Measurements from ENCODE around the gene LEFTY1. TPM values are rescaled to one million over a fixed set of nuclear protein-coding genes. Genes with fewer than 3 reads are reported as not detected.
A peak's percentile ranks its signal among the peaks of the same experiment; 100 is the strongest.
"Not testable (repeated sequence)": the region's sequence is repeated elsewhere in the genome, so short reads cannot be mapped to it uniquely, and the experiment has no call there.

Gene LEFTY1
- total RNA-seq, 1 donor from 2014 or later = not detected

DNA sequence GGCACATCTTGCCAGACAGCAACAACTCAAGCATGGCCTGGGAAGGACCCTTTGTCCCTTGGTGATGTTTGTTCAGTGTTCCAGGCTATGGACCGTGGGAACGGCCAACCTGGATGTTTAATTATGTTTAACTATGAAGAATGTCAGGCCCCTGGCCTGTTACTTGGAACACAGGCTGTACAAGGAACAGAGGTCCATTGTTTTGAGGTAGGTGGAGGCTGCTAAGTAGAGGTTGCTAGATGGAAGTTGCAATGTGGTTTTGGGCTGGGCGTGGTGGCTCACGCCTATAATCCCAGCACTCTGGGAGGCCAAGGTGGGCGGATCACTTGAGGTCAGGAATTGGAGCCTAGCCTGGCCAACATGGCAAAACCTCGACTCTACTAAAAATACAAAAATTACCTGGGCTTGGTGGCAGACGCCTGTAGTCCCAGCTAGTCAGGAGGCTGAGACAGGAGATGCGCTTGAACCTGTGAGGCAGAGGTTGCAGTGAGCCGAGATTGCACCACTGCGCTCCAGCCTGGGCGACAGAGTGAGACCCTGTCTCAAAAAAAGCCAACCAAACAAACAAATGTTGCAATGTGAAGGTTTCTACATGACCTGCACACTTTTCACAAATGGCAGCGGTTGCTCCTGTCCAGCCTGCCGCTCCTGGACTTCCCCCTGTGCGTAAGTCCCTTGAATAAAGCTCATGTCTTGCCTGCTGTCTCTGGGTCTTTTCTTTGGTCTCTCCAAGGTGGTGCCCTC lies 2.5 kb upstream of the LEFTY1 start:
- ATAC-seq = no peak
- intact Hi-C loops (cut with DNase I) = no loop called here
- no peak for DNase-seq (ENCODE audit: missing footprints)

DNA sequence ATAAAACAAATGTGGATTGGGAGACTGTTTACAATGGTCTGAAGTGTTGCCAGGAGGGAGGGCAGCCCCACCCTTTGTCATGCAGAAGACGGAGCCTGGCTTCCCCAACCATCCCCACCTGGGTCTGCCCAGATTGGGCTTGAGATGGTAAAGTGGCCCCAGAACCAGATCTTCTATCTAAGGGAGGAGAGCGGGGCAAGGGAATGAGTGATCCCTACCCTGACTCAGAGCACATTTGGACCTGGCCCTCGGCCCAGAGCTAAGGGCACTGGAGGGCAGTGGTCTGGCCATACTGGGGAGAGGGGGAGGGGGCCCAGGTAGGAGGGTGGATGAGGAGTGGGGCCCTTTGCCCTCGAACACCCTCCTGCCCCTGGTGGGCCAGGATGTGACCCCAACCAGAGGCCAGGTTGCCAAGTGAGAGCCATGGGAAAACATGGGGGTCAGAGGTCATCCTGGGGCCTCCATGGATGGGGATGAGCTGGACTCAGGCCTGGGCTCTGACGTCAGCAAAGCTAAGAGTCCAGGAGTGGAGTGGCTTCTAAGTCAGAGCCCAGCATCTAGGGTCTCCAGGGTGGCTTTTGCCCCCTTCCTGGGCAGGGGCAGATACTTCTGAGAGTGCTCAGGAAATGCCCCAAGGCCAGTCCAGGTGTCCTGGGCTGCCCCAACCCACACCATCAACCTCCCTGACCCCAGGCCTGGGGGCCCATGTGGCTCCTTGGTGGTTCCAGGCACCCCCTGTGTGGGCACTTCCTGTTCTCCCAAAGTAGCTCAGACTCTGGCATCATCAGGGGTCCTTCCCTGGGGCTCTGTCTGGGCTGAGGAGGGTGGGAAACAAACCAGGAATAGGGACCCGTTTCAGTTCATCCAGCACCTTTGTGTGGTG lies 1.6 kb upstream of the LEFTY1 start:
- ATAC-seq (peak; percentile 36), DNase-seq (ENCODE audit: missing footprints) (no peak)
- intact Hi-C loops (cut with DNase I) = no loop called here

- intact Hi-C loops (cut with DNase I) = no loop called here
- DNase-seq (ENCODE audit: missing footprints) (no peak), ATAC-seq (no peak)
Observed at GRCh38 chr1:225889743-225890142, 797 bp upstream of the LEFTY1 start.

DNA sequence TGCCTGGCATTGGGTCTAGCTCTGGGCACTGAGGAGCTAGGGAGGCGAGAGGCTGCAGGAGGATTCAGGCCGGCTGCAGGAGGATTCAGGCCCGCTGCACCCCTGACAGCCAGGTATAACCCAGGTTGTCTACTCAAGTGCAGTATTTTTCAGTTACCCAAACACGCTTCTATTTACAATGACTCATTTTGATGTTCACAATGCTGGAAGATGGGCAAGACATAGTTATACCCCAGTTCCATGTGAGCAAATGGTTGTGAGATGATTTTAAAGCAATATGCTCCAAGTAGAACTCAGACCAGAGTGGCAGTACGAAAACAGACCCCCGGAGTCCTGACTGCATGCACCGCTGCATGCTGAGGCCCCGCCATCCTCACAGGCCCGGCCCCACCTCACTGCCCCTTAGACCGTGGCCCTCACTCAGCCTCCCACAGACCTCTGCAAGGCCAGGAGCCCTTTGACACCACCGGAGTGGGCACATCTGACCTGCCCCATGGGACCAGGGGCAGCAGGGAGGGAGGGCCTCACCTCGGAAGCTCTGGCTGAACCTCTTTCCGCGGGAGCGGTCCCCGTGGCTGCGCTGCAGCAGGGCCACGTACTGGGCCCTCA lies 553 bp downstream of the LEFTY1 start:
- intact Hi-C loops (cut with DNase I) = no loop called here
- DNase-seq (ENCODE audit: missing footprints) (no peak), ATAC-seq (no peak)

- DNase-seq (ENCODE audit: missing footprints); ATAC-seq; intact Hi-C loops (cut with DNase I): not testable (repeated sequence)
Observed at GRCh38 chr1:225887554-225888288, 1.2 kb downstream of the LEFTY1 start.

- no peak for DNase-seq (ENCODE audit: missing footprints)
- intact Hi-C loops (cut with DNase I) = no loop called here
- ATAC-seq = no peak
Observed at GRCh38 chr1:225887030-225887314, 2.0 kb downstream of the LEFTY1 start.

GRCh38 chr1:225886159-225887029 lies 2.6 kb downstream of the LEFTY1 start:
- intact Hi-C loops (cut with DNase I) = no loop called here
- DNase-seq (ENCODE audit: missing footprints) = no peak
- ATAC-seq = no peak

GRCh38 chr1:225885336-225885735 lies 3.6 kb downstream of the LEFTY1 start:
- intact Hi-C loops (cut with DNase I) = no loop called here
- DNase-seq (ENCODE audit: missing footprints) = no peak

DNA sequence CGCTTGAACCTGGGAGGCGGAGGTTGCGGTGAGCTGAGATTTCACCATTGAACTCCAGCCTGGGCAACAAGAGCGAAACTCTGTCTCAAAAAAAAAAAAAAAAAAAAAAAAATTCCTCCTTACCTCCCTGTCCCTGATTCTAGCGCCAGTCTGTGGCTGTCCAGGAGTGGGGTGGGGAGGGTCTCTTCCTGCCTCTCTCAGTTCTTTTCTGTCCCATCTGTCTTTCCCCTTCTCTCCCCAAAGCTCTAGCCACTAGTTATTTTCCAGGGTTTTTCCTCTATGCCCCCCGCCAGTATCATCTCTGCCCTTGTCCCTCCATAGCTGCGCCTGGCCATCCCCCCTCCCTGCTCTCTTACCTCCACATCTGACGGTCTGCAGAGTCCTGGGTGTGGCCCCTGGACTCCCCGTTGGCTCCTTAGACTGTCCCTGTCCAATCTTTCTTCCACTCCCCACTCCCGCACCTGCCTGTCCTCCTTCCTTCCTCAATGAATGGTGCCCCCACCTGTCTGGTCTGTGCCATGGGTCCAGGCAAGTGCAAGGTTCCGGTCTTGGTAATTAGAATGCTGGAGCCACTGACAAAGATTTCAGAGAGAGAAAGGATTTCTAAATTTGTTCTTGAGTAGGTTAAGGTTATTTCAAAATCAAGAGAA lies 5.2 kb downstream of the LEFTY1 start:
- no peak for ATAC-seq
- intact Hi-C loops (cut with DNase I) = loop anchor here (5.0 kb wide), 1 partner anchor 71 kb away; the partner anchor contains the start of gene EPHX1
- DNase-seq (ENCODE audit: missing footprints) = no peak

More at GRCh38 chr1:225885336-225885735, 3.6 kb downstream of the LEFTY1 start:
- no peak for ATAC-seq

DNA sequence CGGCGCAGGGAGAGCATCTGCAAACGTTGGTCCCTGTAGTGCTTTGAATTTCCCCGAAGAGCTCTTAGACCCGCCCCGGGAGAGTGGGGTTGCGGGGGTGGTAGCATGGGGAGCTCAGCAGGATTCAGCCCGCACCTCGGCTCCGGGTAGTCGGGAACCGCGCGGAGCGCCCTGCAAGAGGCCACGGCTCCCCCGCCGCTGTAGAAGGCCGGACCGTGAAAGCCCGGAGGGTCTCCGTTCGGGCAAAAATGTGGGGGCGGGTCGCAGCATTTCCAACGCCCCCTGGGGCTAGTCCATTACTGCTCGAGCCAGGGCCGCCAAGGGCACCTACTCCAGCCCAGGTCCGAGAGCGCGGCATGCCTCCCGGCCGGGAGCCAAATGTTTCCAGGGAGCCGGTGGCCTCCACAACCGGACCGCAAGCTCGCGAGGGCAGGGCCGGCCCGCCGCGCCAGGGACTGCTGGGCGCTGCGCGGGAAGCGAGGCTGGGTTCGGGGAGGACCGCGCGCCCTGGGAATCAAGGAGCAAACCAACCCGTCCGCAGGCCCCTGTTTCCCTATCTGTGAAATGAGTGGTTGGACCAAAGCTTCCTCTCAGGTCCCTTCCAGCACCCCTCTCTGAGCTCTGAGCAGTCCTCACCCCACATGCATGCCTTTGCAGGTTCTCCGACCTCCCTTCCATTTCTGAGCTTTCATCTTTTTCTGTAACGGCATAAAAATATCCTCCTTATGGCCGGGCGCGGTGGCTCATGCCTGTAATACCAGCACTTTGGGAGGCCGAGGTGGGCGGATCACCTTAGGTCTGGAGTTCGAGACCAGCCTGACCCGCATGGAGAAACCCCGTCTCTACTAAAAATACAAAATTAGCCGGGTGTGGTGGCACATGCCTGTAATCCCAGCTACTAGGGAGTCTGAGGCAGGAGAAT lies 6.0 kb downstream of the LEFTY1 start:
- DNase-seq (ENCODE audit: missing footprints) = peak; percentile 84
- intact Hi-C loops (cut with DNase I) = loop anchor here (1.0 to 5.0 kb wide), 2 partner anchors 41 to 71 kb away; partner anchors contain the start of genes EPHX1 and PYCR2
- peak; percentile 55 for ATAC-seq

- DNase-seq (ENCODE audit: missing footprints) (peak; percentile 96), ATAC-seq (peak; percentile 94)
- intact Hi-C loops (cut with DNase I) = loop anchor here (1.0 to 5.0 kb wide), 2 partner anchors 42 to 70 kb away; partner anchors contain the start of genes EPHX1 and PYCR2
Observed at GRCh38 chr1:225881959-225882693, 6.8 kb downstream of the LEFTY1 start, which contains the start of gene TMEM63A. Gene TMEM63A, minus strand, starts transcription at chr1:225882380. Its CDS starts 4,800 bp downstream, at chr1:225877580.

DNA sequence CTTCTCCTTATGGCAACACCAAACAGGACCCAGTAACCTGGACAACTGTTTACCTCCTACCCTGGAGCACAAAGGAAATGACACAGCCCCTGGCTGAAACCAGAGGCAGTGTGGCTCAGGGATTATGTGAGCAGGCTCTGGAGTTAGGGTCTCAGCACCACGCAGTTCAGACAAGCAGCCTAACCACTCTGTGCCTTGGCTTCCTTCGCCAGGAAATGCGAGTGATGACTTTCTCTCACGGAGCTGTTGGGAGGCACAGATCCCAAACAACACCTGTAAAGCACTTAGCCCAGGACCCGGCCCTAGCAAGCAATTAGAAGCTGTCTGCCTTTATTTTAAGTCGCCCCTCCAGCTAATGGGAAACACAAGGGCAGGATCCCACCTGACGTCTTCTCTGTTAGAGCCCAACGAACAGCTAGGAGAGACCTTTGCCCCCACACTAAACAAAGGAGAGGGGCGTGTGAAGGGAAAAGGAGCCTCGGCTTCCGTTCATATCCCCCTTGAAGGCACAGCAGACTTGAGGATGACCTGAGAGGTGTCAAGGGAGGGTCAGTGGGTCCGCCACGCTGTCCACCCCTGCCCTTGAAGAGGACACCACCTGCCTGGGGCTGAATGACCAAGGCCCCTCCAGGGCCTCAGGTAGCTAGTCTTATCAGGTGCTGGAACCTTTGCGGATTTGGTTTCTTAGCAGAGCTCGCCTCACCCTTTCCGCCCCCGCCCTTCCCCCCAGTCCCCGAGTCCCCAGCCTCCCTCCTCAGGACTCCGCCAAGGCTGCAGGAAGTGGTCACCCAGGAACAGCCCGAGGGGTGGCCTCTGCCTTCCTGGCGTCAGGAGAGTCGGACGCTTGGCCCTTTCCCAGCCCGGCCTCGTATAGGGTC lies 7.6 kb downstream of the LEFTY1 start:
- DNase-seq (ENCODE audit: missing footprints) (peak; percentile 81), ATAC-seq (peak; percentile 34)
- intact Hi-C loops (cut with DNase I) = loop anchor here (5.0 kb wide), 1 partner anchor 69 kb away; the partner anchor contains the start of gene EPHX1

GRCh38 chr1:225880636-225881035 lies 8.3 kb downstream of the LEFTY1 start:
- no peak for DNase-seq (ENCODE audit: missing footprints)
- ATAC-seq = no peak
- intact Hi-C loops (cut with DNase I) = loop anchor here (5.0 kb wide), 1 partner anchor 68 kb away; the partner anchor contains the start of gene EPHX1

GRCh38 chr1:225880222-225880588 lies 8.7 kb downstream of the LEFTY1 start:
- intact Hi-C loops (cut with DNase I) = loop anchor here (5.0 kb wide), 1 partner anchor 68 kb away; the partner anchor contains the start of gene EPHX1
- DNase-seq (ENCODE audit: missing footprints) (no peak), ATAC-seq (no peak)
